Fibroblast of lung (primary cell): ENCODE measurements around the gene BORA. TPM values are rescaled to one million over a fixed set of nuclear protein-coding genes. Genes with fewer than 3 reads are reported as not detected.

ENCODE experiments used
- DNase-seq, 2 donors: peaks; one replicate each; pipeline versions ENCODE4 v3.0.0 to v3.0.0-alpha.2; 2010; ENCODE audit warnings: low read depth in 2 of 2
- H2AFZ ChIP-seq: 2 replicates; pipeline ENCODE4 v1.5.1; 2012; ENCODE audit warnings: low read length, control low read depth, inconsistent platforms
- H3K27ac ChIP-seq: 2 replicates; pipeline ENCODE4 v1.5.1; 2011; ENCODE audit warnings: low read length, control low read depth; ENCODE audit not compliant: insufficient read depth
- H3K27me3 ChIP-seq: 2 replicates; pipeline ENCODE4 v1.5.1; 2011; ENCODE audit warnings: mild to moderate bottlenecking, low read length; ENCODE audit not compliant: control insufficient read depth, insufficient read depth
- H3K36me3 ChIP-seq: 2 replicates; pipeline ENCODE4 v1.5.1; 2011; ENCODE audit warnings: low read length; ENCODE audit not compliant: control insufficient read depth, insufficient read depth
- H3K4me1 ChIP-seq: 2 replicates; pipeline ENCODE4 v1.5.1; 2011; ENCODE audit warnings: low read length; ENCODE audit not compliant: control insufficient read depth, insufficient read depth; ENCODE audit errors: extremely low read depth
- H3K4me2 ChIP-seq: 2 replicates; pipeline ENCODE4 v1.5.1; 2011; ENCODE audit warnings: low read length, control low read depth; ENCODE audit not compliant: insufficient read depth; ENCODE audit errors: extremely low read depth
- H3K4me3 ChIP-seq, 4 experiments: fragments of 200-600 bp in 1 of 4; sonication (generic) in 1 of 4; replicated peaks in 1 of 4; 2 replicates each; pipeline ENCODE4 v1.5.1; 2011 to 2016; ENCODE audit warnings: low read length in 4 of 4, low read depth in 3 of 4, mild to moderate bottlenecking in 3 of 4, control low read depth in 2 of 4, inconsistent platforms in 1 of 4, mixed read lengths in 1 of 4; ENCODE audit not compliant: insufficient read depth in 1 of 4; ENCODE audit errors: control extremely low read depth in 1 of 4
- H3K79me2 ChIP-seq: 2 replicates; pipeline ENCODE4 v1.5.1; 2012; ENCODE audit warnings: mild to moderate bottlenecking, low read length, inconsistent platforms; ENCODE audit not compliant: control insufficient read depth, insufficient read depth
- H3K9ac ChIP-seq: 2 replicates; pipeline ENCODE4 v1.5.1; 2011; ENCODE audit warnings: mild to moderate bottlenecking, low read length, control low read depth; ENCODE audit not compliant: insufficient read depth
- H3K9me3 ChIP-seq: 2 replicates; pipeline ENCODE4 v1.5.1; 2012; ENCODE audit warnings: low read depth, low read length; ENCODE audit not compliant: control insufficient read depth, insufficient read depth
- H4K20me1 ChIP-seq: 2 replicates; pipeline ENCODE4 v1.5.1; 2011; ENCODE audit warnings: low read length; ENCODE audit not compliant: control insufficient read depth, insufficient read depth; ENCODE audit errors: extremely low read depth
- CTCF ChIP-seq, 2 donors: IDR thresholded peaks in 1 of 2; conservative IDR thresholded peaks in 1 of 2; 1 replicate in 1 of 2; 2 replicates in 1 of 2; pipeline ENCODE4 v1.5.1; 2011 to 2012; ENCODE audit warnings: low read length in 2 of 2, control low read depth in 1 of 2, inconsistent platforms in 1 of 2, low read depth in 1 of 2, mild to moderate bottlenecking in 1 of 2
- EZH2 ChIP-seq: IDR thresholded peaks from 2 replicates; pipeline ENCODE4 v1.5.1; 2012; ENCODE audit warnings: low read length, control low read depth, mild to moderate bottlenecking; ENCODE audit errors: missing control alignments
- polyA minus RNA-seq: library from RNA; depleted of rRNA, polyadenylated mRNA; stranded (reverse); fragments of >200 nt; gene quantifications from 2 replicates; pipeline ENCODE4 v1.2.3, GENCODE V29; 2011; ENCODE audit warnings: low replicate concordance
- polyA plus RNA-seq, 2 donors: library from polyadenylated mRNA; depleted of rRNA in 1 of 2; stranded (reverse) in 1 of 2; unstranded in 1 of 2; fragments of >200 nt; gene quantifications; 2 replicates each; pipeline ENCODE4 v1.2.1, GENCODE V29; 2011 to 2012; ENCODE audit warnings: missing spikeins in 1 of 2
- total RNA-seq: library from RNA; depleted of rRNA; stranded (reverse); fragments of >200 nt; gene quantifications from 2 replicates; pipeline ENCODE4 v1.2.1, GENCODE V29; 2014

BORA gene
- total RNA-seq (2.3 and 4.8 TPM in 2 replicates), polyA plus RNA-seq (2.0 and 4.1 TPM in 2 replicates), polyA minus RNA-seq (0.56 and 0.67 TPM in 2 replicates)
- 2.1 and 5.8 TPM in 2 replicates for polyA plus RNA-seq (2012)

DNA sequence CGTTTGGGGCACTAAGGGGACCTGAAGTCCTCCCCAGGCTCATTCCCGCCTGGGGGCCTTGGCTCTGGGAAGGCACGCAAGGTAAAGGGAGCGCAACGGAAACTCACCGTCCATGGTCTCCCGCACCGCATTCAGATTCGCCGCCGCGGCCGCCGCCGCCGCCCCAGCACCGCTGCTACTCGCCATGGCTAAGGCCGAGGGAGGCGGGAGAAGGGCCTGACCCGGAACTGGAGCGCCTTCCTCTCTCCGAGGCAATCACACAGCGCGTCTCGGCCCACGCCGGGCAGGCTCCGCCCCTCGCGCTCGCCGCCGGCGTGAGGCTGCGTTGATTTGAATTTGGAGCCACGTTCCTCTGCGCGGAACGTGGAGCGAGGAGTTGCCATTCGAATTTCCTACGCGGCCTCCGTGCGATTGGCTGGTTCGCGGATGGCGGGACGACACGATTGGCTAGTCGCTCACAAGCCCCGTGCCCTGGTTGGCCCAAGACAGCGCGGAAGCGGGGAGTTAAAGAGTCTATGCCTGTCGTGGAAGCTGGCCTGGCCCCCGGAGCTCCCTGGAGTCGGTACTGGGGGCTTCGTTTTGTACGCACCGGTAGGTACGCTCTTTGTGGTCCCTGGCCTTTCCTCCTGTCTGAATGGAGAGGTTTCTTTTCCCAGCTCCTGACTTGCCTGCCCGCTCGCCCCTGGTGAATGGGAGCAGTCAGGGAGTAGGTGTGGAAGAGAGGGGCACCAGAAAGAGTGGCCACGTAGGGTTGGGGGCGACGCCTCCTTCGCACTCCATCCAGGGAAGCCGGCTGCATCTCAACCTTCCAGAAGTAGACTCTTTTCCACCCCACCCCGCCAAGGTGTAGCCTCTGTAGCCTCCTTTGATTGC is at the start of gene BORA, which contains the start of gene MZT1:
Gene BORA (plus strand): TSS at position 507 of the 873 bp plus-strand sequence. CDS start 1,018 bp downstream, outside the sequence.
Gene MZT1 (minus strand): TSS at position 213 of the 873 bp plus-strand sequence. CDS start 27 bp downstream, at position 186.
- DNase-seq = peak; percentile 98
- Histone ChIP-seq H3K4me1 (no peaks in the 10 kb centered on the region), H3K36me3 (no peaks in the 10 kb centered on the region), H3K9ac (peak within 1 kb of the TSS; percentile 63), H3K79me2 (peaks cover 67% of the 10 kb centered on the region), H3K4me3 (peak within 1 kb of the TSS; percentile 74 to 91 (median 86)), H3K27ac (peak within 1 kb of the TSS; percentile 69), H4K20me1 (no peaks in the 10 kb centered on the region), H3K9me3 (no peaks in the 10 kb centered on the region), H3K4me2 (peak within 1 kb of the TSS; percentile 96), H2AFZ (peak within 1 kb of the TSS; percentile 88), H3K27me3 (no peaks in the 10 kb centered on the region)
- TF ChIP-seq CTCF (conservative IDR thresholded peaks at IDR 0.05 in 1 of 2, IDR thresholded peaks at IDR 0.05 in 1 of 2; ENCODE audit: low read depth in 1 of 2, low read length in 2 of 2) (no peak), EZH2 (no peak)

DNA sequence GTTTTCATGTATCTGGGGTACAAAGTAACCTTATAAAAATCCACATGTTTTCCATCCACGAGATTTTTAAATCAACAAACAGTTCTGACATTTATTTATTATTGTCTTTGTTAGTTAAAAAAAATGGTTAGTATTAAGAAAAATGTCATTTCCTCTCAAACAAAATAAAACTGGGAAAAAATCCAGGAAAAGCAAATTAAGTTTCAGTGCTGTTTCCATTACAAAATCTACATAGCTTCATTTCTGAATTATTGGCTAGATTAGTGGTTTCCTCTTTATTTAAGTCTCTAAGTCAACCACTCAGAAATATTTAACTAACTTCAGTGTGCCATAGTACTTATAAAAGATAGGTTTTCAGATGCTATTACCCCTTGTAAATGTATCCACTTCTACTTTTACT is 49.4 kb upstream of the BORA start:
- Histone ChIP-seq H2AFZ (no peak overlapping the region), H3K9ac (no peak overlapping the region), H3K4me2 (no peak overlapping the region), H3K4me3 (no peak overlapping the region), H4K20me1 (no peaks in the 10 kb centered on the region), H3K9me3 (no peaks in the 10 kb centered on the region), H3K4me1 (no peaks in the 10 kb centered on the region), H3K79me2 (no peaks in the 10 kb centered on the region), H3K27ac (no peak overlapping the region), H3K27me3 (no peaks in the 10 kb centered on the region), H3K36me3 (no peaks in the 10 kb centered on the region)
- TF ChIP-seq CTCF (conservative IDR thresholded peaks at IDR 0.05 in 1 of 2, IDR thresholded peaks at IDR 0.05 in 1 of 2; ENCODE audit: low read depth in 1 of 2, low read length in 2 of 2) = no peak
- no peak for TF ChIP-seq EZH2
- DNase-seq = peak in 1 of 2 donors; percentile 45

DNA sequence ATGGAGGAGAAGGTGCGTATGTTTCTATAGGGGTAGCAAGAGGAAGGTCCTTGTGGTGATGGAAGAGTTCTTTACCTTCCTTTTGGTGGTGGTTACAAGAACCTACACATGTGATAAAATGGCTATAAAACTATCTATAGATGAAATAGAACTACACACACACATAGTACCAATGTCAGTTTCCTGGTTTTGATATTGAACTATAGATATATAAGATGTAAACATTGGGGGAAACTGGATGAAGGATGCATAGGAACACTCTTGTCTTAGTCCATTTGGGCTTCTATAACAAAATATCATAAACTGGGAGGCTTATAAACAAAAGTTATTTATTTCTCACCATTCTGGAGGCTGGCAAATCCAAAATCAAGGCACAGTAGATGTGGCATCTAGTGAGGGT is 47.4 kb upstream of the BORA start:
- H3K79me2 ChIP-seq = no peaks in the 10 kb centered on the region
- no peaks in the 10 kb centered on the region for H4K20me1 ChIP-seq
- no peaks in the 10 kb centered on the region for H3K9me3 ChIP-seq
- no peak overlapping the region for H2AFZ ChIP-seq
- no peak overlapping the region for H3K27ac ChIP-seq
- H3K36me3 ChIP-seq = no peaks in the 10 kb centered on the region
- H3K9ac ChIP-seq = no peak overlapping the region
- H3K4me2 ChIP-seq = no peak overlapping the region
- H3K4me3 ChIP-seq = no peak overlapping the region
- DNase-seq = no peak
- H3K4me1 ChIP-seq = no peaks in the 10 kb centered on the region
- no peaks in the 10 kb centered on the region for H3K27me3 ChIP-seq
- TF ChIP-seq EZH2 (no peak), CTCF (conservative IDR thresholded peaks at IDR 0.05 in 1 of 2, IDR thresholded peaks at IDR 0.05 in 1 of 2; ENCODE audit: low read depth in 1 of 2, low read length in 2 of 2) (no peak)
